ENCODE measurements around the gene CALML6.

CALML6 gene

GRCh38 chr1:1954831-1955441 is 39.9 kb downstream of the CALML6 start:
- Histone ChIP-seq H4K20me1 (ENCODE audit: insufficient read depth, low read length) (no peaks in the 10 kb centered on the region), H3F3A (ENCODE audit: insufficient read depth, low read length) (no peaks in the 10 kb centered on the region), H3K27ac (ENCODE audit: low read length) (no peak overlapping the region), H3K4me3 (ENCODE audit: low read length) (no peak overlapping the region), H3K9me3 (replicated peaks; ENCODE audit: insufficient read depth, low read length) (no peaks in the 10 kb centered on the region), H3K4me2 (ENCODE audit: low read depth, low read length) (no peak overlapping the region), H3K9me2 (replicated peaks; ENCODE audit: insufficient read depth, low read length) (no peaks in the 10 kb centered on the region), H3K36me3 (replicated peaks; ENCODE audit: insufficient read depth, low read length) (no peaks in the 10 kb centered on the region), H2AFZ (ENCODE audit: low read length) (no peak overlapping the region), H3K79me2 (ENCODE audit: low read length) (no peaks in the 10 kb centered on the region), H3K9ac (ENCODE audit: low read length) (no peak overlapping the region), H3K27me3 (replicated peaks; ENCODE audit: insufficient read depth, low read length) (peaks cover 95% of the 10 kb centered on the region), H3K4me1 (ENCODE audit: low read length) (no peaks in the 10 kb centered on the region)
- DNase-seq = no peak
- TF ChIP-seq CTCF (IDR thresholded peaks at IDR 0.05; ENCODE audit: low read length) (peak; percentile 20; the same call in 1 of the 2 replicates), EZH2phosphoT487 (IDR thresholded peaks at IDR 0.05; ENCODE audit: low read length) (no peak)

GRCh38 chr1:1955621-1956094 is 40.6 kb downstream of the CALML6 start:
- H4K20me1 ChIP-seq (ENCODE audit: insufficient read depth, low read length) = no peaks in the 10 kb centered on the region

GRCh38 chr1:1956101-1956500 is 41.0 kb downstream of the CALML6 start:
- Histone ChIP-seq H3K27me3 (replicated peaks; ENCODE audit: insufficient read depth, low read length) (peaks cover 95% of the 10 kb centered on the region), H2AFZ (ENCODE audit: low read length) (no peak overlapping the region), H3K27ac (ENCODE audit: low read length) (no peak overlapping the region), H3K9ac (ENCODE audit: low read length) (no peak overlapping the region), H3K9me3 (replicated peaks; ENCODE audit: insufficient read depth, low read length) (no peaks in the 10 kb centered on the region), H3K4me2 (ENCODE audit: low read depth, low read length) (no peak overlapping the region), H3K4me3 (ENCODE audit: low read length) (no peak overlapping the region), H4K20me1 (ENCODE audit: insufficient read depth, low read length) (no peaks in the 10 kb centered on the region), H3F3A (ENCODE audit: insufficient read depth, low read length) (no peaks in the 10 kb centered on the region), H3K9me2 (replicated peaks; ENCODE audit: insufficient read depth, low read length) (no peaks in the 10 kb centered on the region), H3K4me1 (ENCODE audit: low read length) (no peaks in the 10 kb centered on the region), H3K36me3 (replicated peaks; ENCODE audit: insufficient read depth, low read length) (no peaks in the 10 kb centered on the region), H3K79me2 (ENCODE audit: low read length) (no peaks in the 10 kb centered on the region)
- DNase-seq = no peak
- TF ChIP-seq EZH2 (optimal IDR thresholded peaks at IDR 0.05; ENCODE audit: low read depth, low read length) (no peak), EZH2phosphoT487 (IDR thresholded peaks at IDR 0.05; ENCODE audit: low read length) (no peak), CTCF (IDR thresholded peaks at IDR 0.05; ENCODE audit: low read length) (no peak)

More at GRCh38 chr1:1955621-1956094, 40.6 kb downstream of the CALML6 start:
- no peaks in the 10 kb centered on the region for H3F3A ChIP-seq (ENCODE audit: insufficient read depth, low read length)
- no peak overlapping the region for H3K4me2 ChIP-seq (ENCODE audit: low read depth, low read length)
- H2AFZ ChIP-seq (ENCODE audit: low read length) = no peak overlapping the region
- H3K9me3 ChIP-seq (replicated peaks; ENCODE audit: insufficient read depth, low read length) = no peaks in the 10 kb centered on the region
- no peaks in the 10 kb centered on the region for H3K9me2 ChIP-seq (replicated peaks; ENCODE audit: insufficient read depth, low read length)
- no peak overlapping the region for H3K9ac ChIP-seq (ENCODE audit: low read length)
- no peak overlapping the region for H3K4me3 ChIP-seq (ENCODE audit: low read length)
- no peak overlapping the region for H3K27ac ChIP-seq (ENCODE audit: low read length)
- H3K27me3 ChIP-seq (replicated peaks; ENCODE audit: insufficient read depth, low read length) = peaks cover 95% of the 10 kb centered on the region
- TF ChIP-seq EZH2phosphoT487 (IDR thresholded peaks at IDR 0.05; ENCODE audit: low read length) = no peak
- TF ChIP-seq CTCF (IDR thresholded peaks at IDR 0.05; ENCODE audit: low read length) = no peak
- H3K36me3 ChIP-seq (replicated peaks; ENCODE audit: insufficient read depth, low read length) = no peaks in the 10 kb centered on the region
- no peaks in the 10 kb centered on the region for H3K79me2 ChIP-seq (ENCODE audit: low read length)
- DNase-seq = no peak
- H3K4me1 ChIP-seq (ENCODE audit: low read length) = no peaks in the 10 kb centered on the region

All from MM.1S (cell line).